Stimulated activated naive CD4-positive, alpha-beta T cell (primary cell): Measurements from ENCODE around the gene ARHGAP11A.

Source experiments
- DNase-seq, 6 experiments: peaks; one replicate each; lab custom pipeline; 2025; lab: John Stamatoyannopoulos, UW

The ARHGAP11A gene

GRCh38 chr15:32656091-32656490, 40.8 kb downstream of the ARHGAP11A start:
- DNase-seq: no peak

GRCh38 chr15:32656496-32656895, 41.2 kb downstream of the ARHGAP11A start:
- DNase-seq: no peak

GRCh38 chr15:32657198-32657883, 42.0 kb downstream of the ARHGAP11A start:
- DNase-seq: no peak

GRCh38 chr15:32657941-32658340, 42.6 kb downstream of the ARHGAP11A start:
- no peak for DNase-seq

- no peak for DNase-seq
These were observed 44.2 kb downstream of the ARHGAP11A start for GRCh38 chr15:32659340-32660155.

GRCh38 chr15:32663671-32664070, 48.4 kb downstream of the ARHGAP11A start:
- DNase-seq: no peak

- DNase-seq: no peak
These were observed 49.5 kb downstream of the ARHGAP11A start for GRCh38 chr15:32664796-32665195.

GRCh38 chr15:32667321-32667720, 52.0 kb downstream of the ARHGAP11A start:
- DNase-seq: no peak

- no peak for DNase-seq
These were observed 53.6 kb downstream of the ARHGAP11A start for GRCh38 chr15:32668942-32669341.

GRCh38 chr15:32669896-32670611, 54.8 kb downstream of the ARHGAP11A start:
- no peak for DNase-seq

- DNase-seq: no peak
These were observed 55.3 kb downstream of the ARHGAP11A start for GRCh38 chr15:32670623-32671022.

GRCh38 chr15:32671339-32672325, 56.3 kb downstream of the ARHGAP11A start:
- no peak for DNase-seq

GRCh38 chr15:32674681-32675080, 59.4 kb downstream of the ARHGAP11A start:
- DNase-seq: no peak

GRCh38 chr15:32675466-32675865, 60.2 kb downstream of the ARHGAP11A start:
- DNase-seq: no peak

- DNase-seq: no peak
These were observed 60.9 kb downstream of the ARHGAP11A start for GRCh38 chr15:32676169-32676568.

GRCh38 chr15:32677238-32677750, 62.0 kb downstream of the ARHGAP11A start:
- DNase-seq: no peak

GRCh38 chr15:32679298-32679690, 64.0 kb downstream of the ARHGAP11A start:
- no peak for DNase-seq

- no peak for DNase-seq
These were observed 67.3 kb downstream of the ARHGAP11A start for GRCh38 chr15:32682569-32682968.

GRCh38 chr15:32682977-32683630, 67.8 kb downstream of the ARHGAP11A start:
- DNase-seq: no peak

GRCh38 chr15:32683906-32684584, 68.7 kb downstream of the ARHGAP11A start:
- no peak for DNase-seq
